NCI-H526 treated with DMSO at 0.1 percent for 48 hours (cell line): ENCODE measurements around the gene NOVA2.
"Not testable (repeated sequence)": the region's sequence is repeated elsewhere in the genome, so short reads cannot be mapped to it uniquely, and the experiment has no call there.

Source experiments
- DNase-seq: peaks from one replicate; lab custom pipeline; 2025; lab: John Stamatoyannopoulos, UW

NOVA2 gene

DNA sequence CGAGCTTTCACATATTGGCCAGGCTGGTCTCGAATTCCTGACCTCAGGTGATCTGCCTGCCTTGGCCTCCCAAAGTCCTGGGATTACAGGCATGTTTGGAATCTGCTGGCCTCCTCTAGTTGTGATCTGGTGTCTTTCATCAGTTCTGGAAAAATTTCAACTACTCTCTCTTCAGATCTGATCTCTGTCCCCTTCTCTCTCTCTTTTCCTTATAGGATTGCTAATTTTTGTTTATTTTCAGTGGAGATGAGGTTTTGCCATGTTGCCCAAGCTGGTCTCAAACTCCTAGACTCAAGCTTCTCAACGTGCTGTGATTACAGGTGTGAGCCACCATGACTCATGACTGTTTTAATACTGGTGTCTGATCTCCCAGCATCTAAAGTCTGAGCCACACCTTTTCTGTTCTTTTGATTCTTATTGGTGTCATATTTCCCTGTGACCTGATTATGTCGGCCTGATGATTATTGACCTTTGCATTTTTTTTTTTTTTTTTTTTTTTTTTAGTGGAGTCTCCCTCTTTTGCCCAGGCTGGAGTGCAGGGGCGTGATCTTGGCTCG lies 48.7 kb downstream of the NOVA2 start:
- no peak for DNase-seq

DNA sequence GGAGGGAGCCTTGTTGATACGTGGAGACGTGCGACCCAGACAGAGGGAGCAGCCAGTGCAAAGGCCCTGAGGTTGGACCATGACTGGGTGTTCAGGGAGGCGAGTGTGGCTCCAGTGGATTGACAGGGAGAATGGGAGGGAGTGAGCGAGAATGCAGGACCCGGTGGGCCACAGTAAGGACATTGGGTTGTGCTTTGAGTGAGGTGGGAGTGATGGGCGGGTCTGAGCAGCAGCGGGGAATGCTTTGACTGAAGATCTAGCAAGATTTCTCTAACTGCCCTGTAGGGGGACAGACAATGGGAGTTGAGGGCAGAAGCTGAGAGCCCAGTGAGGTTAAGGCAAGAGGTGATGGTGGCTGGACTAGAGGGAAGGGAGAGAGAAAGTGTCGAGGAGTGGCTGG lies 51.4 kb downstream of the NOVA2 start:
- no peak for DNase-seq

DNA sequence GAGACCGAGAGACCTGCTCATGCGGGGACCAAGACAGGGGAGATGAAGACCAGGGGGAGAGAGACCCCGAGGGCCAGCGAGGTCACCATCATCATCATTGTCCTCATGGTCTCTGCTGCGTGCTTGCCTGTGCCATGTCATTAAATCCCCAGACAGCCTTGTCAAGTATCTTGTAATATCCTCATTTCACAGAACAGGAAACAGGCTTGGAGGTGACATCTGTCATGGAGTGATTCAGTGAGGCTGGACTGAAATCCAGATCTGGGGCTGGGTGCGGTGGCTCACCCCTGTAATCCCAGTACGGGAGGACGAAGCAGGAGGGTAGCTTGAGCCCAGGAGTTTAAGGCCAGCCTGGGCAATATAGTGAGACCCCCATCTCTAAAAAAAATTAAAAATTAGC lies 53.2 kb downstream of the NOVA2 start:
- no peak for DNase-seq

DNA sequence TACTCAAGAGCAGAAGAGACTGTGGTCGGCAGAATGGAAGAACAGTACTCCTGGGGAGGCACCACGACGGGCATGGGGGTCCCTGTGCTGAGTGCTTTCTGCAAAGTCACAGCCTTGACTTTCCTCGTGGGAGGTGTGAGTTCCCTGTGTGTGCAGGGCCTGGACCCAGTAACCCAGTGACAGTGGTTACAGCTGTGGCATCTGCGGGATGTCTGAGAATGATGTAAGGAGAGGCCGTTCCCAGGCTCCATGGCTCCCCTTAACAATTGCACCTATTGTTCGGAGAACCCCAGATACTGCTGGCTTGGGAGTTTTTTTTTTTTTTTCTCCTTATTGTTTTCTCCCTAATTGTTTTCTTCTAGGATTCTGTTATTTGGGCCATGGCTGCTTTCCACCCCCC lies 54.0 kb downstream of the NOVA2 start:
- DNase-seq, result no peak

DNA sequence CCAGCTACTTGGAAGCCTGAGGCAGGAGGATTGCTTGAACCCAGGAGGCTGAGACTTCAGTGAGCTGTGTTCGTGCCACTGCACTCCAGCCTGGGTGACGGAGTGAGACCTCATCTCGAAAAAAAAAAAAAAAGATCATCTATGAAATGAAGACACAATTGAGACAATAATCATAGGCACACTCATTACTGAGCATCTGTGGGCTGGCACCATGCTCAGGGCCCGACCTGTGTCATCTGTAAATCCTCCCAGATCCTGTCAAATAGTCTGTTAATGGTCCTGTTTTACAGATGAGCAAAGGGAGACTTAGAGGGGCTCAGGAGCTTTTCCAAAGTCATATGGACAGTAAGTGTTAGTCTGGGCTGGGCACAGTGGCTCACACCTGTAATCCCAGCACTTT lies 54.9 kb downstream of the NOVA2 start:
- no peak for DNase-seq

DNA sequence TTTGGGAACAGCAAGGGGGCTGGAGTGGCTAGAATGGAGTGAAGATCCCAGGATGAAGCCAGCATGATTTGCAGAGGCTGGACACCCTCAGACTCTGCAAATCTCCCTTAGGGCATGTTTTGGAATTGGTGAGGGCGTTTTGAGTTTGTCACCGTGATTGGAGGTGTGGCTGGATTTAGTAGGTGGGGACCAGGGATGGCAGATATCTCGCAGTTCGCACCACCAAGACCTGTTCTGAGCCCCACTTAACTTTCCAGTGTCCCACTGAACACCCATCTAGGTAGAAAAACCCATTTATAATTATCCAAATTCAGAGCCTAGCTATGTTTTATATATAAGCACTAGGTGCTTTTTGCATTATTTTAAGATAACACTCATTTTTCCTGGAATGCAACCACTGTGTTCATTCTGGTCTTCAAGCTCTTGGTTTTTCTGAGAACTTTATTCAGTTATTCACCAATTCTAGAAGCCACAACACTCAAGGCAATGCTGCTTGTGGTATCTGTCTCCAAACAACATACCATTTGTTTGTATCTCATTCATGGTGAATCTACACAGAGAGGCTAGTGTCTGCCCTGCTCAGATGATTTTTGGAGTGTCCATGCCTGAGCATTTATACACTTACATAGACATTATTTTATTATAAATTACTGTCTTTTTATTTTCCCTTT lies 56.1 kb downstream of the NOVA2 start:
- DNase-seq, result no peak

DNA sequence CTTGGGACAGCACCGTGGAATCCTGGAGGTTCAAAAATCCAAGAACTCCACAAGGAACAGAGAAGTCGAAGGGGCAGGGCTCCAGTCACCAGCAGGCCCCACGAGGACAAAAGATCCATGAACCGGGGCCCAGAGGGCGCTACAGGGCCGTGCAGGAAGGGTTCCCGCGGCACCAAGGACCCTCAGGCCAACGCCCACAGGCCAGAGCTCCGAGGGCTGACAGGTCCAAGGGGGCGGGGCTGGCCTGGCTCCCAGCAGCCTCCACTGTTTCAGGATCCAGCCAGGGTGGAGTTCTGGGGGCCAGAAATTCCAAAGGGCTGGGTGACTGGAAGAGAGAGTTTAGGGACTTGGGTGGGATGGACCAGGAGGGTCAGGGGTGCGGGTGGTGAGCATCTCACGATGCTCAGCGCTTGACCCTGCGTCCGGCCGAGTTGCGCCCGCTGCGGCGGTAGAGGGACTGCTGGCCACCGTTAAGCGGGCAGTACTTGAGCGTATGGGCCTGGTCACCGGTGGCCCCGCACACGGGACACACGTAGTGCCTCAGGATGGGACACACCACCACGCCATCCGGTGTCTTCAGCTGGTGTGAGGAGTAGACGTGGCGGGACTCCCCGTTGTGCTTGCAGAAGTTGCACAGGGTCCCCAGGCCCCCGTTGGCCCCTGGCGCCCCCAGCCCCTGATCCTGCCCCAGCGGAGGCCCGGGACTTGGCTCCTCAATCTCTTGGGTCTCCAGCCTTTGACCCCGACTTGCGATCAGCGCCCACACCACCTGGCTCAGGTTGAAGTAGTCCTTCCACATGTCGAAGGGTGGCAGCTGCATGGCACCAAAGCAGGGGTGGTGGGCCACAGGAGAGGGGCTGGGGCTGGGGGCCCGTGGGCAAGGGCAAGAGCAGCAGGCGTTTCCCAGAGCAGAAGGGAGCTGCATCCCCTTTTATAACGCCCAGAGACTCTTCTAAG lies 59.5 kb downstream of the NOVA2 start, which contains the start of gene NANOS2:
TSS of gene NANOS2 (minus strand) at position 905 of the 957 bp plus-strand sequence. CDS start at position 820, 85 bp downstream.
- no peak for DNase-seq

DNA sequence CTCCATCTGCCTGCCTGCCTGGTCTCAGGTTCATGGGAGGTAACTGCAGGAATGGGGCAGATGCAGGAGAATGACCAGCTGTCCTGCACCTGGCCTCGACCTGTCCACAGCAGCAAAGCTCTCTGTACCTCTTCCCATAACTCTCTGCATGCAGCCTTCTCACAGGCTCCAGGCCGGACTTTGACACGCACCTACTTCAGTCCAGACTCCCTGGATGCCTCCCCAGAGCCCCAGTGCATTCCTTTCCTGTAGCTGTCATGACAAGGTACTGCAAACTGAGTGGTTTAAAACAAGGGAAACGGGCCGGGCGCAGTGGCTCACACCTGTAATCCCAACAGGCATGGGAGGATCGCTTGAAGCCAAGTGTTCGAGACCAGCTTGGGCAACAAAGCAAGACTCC lies 62.4 kb downstream of the NOVA2 start:
- no peak for DNase-seq

DNA sequence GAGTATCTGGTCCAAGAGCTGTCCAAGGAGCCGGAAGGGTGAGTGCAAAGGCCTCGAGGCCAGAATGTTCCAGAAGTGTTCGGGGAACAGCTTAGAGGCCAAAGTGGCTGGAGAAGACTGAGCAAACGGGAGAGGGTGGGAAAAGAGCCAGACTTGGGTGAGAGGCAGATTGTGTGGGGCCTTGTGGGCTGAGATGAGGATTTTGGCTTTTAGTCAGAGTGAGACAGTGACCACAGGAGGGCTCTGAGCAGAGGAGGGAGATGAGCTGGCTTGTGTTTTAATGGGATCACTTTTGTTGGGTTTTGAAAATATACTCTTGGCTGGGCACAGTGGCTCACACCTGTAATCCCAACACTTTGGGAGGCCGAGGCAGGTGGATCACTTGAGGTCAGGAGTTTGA lies 64.7 kb downstream of the NOVA2 start:
- DNase-seq, result no peak

DNA sequence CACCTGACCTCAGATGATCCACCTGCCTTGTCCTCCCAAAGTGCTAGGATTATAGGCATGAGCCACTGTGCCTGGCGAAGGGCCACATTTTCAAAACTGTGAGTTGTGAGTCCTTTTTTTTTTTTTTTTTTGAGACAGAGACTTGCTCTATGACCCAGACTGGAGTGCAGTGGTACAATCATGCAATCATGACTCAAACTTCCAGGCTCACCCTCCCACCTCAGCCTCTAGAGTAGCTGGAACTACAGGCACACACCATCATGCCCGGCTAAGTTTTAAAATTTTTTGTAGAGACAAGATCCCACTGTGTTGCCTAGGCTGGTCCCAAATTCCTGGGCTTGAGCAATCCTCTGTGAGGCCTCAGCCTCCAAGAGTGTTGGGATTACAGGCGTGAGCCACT lies 67.4 kb downstream of the NOVA2 start:
- no peak for DNase-seq

DNA sequence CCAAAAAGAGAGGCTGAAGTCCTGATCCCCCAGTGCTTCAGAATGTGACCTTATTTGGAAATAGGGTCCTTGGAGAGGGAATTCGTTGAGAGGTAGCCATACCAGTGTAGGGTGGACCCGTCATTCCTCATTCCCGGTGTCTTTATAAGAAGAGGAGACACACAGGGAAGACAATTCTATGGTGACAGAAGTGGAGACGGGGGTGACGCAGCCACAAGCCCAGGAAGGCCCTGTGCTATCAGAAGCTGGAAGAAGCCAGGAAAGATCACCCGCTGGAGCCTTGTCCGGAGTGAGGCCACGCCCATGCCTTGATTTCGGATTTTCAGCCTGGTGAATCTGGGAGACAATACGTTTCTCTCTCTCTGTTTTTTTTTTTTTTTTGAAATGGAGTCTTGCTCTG lies 68.7 kb downstream of the NOVA2 start:
- no peak for DNase-seq

DNA sequence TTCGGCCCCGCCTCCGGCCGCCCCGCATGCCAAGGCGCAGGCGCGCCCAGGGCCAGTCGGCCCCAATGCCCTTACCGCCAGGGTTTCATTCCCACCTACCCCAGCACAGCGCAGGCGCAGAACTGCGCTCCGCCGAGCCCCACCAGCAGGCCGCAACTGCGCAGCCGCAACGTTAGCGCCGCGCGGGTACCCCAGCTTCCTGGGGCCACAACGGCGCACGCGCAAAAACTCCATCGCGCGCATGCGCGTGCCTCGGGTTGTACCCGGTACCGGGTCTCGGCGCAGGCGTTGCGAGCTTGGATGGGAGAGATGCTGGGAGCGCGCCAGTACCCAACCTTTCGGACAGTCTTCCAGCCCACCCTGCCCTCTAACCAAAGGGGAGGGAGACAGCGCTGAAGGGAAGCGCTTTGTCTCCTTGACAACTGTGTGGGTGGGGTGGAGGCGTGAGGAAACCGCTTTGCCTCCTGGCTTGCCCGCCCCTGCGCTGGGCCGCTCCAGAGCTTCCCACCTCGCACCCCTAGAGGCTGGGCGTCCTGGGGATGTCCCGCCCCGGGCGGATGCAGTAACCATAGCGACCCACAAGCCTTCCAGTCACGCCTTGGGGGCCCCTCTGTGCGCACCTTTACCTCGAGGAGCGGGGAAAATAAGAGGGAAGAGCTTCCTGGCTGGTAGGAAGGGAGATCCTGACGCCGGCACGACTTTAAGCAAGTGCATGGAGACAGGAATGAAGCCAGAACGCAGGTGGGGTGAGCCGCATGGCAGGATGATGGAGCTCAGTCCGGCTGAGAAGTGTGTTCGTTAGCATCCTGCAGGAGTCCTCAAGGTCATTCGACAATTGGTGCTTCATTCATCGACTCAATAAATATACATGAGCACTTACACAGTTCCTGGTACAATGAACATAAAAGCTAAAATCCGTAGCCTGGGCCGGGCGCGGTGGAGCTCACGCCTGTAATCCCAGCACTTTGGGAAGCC lies 70.7 kb downstream of the NOVA2 start:
- DNase-seq, result peak; percentile 92

DNA sequence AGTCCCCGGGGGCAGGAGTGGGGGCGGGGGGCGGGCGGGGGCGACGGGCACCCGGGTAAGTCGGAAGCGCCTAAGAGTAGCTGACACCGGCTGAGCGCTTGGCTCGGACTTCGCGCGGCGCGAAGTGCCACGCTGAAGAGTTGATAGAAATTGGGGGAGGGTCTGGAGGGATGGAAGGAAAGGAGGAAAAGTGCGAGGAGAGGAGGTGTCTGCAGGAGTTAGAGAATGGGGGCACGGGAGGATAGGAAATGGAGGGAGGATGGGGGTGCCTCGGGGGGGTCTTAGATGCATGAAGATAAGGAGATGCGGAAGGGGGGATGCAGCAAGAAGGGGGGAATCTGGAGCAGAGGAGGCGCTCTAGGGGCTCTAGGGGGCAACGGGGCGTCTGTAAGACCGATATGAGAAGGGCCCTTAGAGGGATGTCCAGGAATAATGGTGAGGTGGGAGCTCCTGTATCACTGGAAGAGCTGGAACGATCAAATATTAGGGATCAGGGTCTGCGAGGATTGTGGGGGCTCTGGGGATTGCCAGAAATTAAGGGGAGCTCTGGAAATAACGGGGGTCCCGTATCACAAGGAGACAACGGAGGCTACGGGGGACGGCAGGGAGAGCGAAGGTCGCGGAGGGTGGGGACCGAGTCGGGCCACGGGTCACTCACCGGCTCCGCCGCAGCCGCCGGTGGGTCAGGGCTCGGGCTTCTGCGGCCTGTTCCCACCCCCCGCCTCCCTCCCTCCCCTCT lies 71.6 kb downstream of the NOVA2 start, which contains the start of gene MYPOP:
TSS of gene MYPOP (minus strand) at position 702 of the 739 bp plus-strand sequence. CDS start 840 bp downstream, outside the sequence.
- no peak for DNase-seq

DNA sequence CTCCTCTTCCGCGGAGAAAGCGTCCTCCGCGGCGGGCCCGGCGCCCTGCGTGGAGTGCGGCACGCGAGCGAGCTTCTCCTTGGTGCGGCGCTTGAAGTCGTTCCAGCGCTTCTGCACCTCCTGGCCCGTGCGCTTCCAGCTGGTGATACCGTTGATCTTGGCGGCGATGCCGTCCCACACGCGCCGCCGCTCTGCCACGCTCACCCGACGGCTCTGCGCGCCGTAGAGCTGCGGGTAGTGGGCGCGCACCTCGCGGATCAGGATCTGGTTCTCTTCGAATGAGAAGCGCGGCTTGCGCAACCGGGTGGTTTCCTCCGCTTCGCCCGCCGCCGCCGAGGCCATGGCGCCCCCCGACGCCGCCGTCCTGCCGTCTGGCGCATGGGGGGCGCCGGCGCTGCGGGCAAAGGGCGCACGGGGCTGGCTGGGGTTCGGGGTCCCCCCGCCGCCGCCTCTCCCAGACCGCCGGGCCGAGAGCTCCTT lies 72.2 kb downstream of the NOVA2 start:
- no peak for DNase-seq

DNA sequence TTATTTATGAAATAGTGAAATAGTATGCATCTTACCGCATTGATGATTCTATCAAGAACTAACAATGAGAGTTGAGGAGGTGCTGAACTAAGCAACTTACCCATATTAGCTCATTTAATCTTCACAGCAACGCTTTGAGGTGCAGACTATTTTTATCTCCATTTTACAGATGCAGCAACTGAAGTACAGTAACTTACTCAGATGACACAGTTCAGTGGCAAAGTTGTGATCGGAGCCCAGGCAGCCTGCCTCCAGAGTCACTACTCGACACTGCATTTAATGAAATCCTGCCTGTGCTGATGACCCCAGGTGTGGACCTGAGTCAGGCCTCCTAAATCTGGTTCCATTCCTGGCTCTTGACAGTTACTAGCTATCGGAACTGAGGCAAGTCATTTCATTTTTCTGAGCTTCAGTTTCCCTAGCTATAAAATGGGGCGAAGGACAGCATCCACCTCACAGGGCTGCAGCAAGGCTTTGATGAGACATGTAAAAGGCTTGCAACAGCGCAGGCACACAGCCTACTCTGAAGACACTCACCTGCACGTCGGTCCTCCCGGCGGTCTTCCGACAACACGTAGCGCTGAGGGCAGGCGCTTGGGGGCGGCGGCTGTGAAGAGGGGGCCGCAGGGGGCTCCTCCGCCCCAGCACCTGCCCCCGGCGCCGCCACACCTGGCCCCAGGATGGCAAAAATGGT lies 72.8 kb downstream of the NOVA2 start:
- no peak for DNase-seq

DNA sequence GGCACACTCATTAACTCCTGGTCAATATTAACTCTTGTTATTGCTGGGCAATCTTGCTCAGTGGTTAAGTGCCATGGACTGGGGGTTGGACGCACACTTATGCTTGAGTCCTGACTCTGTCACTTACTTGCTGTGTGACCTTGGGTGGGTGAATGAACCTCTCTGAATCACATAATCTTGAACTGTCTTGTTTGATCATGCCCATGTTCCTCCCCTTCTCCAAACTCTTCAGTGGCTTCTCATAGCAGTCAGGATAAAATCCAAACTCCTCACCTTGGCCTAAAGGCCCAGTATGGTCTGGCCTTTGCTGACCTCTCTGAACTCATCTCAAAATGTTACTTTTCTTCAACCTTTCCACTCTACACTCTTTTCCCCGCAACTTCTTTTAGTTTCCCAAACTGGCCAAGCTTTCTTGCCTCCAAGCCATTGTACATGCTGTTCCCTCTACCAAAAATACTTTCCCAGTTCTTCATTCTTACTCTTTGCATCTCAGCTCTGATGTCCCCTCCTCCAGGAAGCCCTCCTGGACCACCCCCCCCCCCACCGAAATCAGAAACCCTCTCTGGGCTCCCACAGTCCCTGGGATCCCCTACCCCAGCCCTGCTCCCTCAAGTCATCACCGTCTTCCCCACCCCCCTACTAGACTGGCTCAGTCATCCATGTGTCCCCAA lies 73.6 kb downstream of the NOVA2 start:
- DNase-seq, result no peak

DNA sequence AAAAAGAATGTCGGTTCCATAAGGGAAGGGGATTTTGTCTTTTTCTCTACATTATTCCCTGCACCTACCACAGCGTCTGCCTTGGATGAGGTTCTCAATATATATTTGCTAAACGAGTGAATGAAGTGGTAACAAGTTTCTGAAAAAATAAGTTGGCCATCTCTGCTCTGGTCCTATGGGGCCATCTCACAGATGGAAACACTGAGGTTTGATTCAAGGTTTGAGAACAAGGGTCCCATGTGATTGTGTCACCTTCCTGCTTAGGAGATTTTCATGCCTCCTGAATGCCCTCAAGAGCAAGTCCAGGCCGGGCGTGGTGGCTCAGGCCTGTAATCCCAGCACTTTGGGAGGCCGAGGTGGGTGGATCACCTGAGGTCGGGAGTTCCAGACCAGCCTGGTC lies 74.4 kb downstream of the NOVA2 start:
- no peak for DNase-seq

DNA sequence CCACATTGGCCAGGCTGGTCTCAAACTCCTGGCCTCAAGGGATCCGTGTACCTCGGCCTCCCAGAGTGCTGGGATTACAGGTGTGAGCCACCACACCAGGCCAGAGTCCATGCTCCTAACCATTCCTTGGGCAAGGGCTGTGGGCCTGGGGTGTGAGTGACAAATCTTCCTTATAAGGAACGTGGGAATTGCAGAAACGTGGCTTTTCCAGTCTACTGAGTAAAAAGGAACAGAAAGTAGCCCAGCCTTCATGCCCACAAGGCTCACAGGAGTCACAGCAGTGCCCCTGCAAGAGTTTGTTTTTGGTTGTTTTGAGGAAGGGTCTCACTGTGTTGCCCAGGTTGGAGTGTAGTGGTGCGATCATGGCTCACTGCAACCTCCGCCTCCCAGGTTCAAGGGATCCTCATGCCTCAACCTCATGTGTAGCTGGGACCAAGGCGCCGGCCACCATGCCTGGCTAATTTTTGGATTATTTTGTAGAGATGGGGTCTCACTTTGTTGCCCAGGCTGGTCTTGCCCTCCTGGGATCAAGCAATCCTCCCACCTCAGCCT lies 76.3 kb downstream of the NOVA2 start:
- no peak for DNase-seq

DNA sequence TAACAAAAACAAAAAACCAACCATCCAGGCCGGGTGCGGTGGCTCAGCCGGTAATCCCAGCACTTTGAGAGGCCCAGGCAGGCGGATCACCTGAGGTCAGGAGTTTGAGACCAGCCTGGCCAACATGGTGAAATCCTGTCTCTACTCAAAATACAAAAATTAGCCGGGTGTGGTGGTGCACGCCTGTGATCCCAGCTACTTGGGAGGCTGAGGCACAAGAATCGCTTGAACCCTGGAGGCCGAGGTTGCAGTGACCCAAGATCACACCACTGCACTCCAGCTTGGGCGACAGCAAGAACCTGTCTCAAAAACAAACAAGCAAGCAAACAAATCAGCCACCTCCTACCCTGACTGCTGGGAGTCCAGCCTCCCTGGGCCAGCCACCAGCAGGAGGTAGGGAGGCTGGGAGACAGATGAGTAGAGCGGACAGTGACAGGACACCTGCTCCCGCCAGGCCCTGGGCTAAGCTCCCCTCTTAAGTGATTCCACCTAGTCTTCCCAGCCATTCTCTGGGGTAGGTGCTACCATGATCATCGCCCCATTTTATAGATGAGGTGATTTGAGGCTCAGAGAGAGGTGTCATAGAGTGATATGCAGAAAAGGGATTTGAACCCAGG lies 77.6 kb downstream of the NOVA2 start:
- not testable (repeated sequence) for DNase-seq
